ENCODE results near the gene CNN2. TPM values are rescaled to one million over a fixed set of nuclear protein-coding genes. Genes with fewer than 3 reads are reported as not detected.

The CNN2 gene
- total and polyA plus RNA-seq, 9 of the 15 experiments (the other 6 are each of a cell fraction or from before 2014, with no cell fraction given) = 12.1 to 174 (median 52.7) TPM

- CTCF ChIA-PET (ENCODE audit: low intra/inter-chr PET ratio) = interaction anchor here (0.7 kb wide), 1 partner anchor 518 kb away, joined by 3 read pairs; no protein-coding TSS in a partner anchor
- Histone ChIP-seq H4K20me1 (replicated peaks; ENCODE audit: control insufficient read depth, insufficient read depth, low read length) (0 out of 2 replicates have a peak, but pooled peaks cover 3% of the 10 kb centered on the region), H3K36me3 (ENCODE audit: control insufficient read depth, insufficient read depth, low read length) (no peaks in the 10 kb centered on the region), H2AFZ (ENCODE audit: low read depth, low read length) (no peak overlapping the region), H3K4me1 (replicated peaks in 1 of 2; ENCODE audit: control insufficient read depth in 2 of 2, insufficient read depth in 2 of 2, low read length in 2 of 2) (peaks cover 32 to 66% of the 10 kb centered on the region in 2 experiments), H3K4me3 (no peak overlapping the region), H3K9me3 (replicated peaks; ENCODE audit: control insufficient read depth, insufficient read depth, low read depth, low read length) (no peaks in the 10 kb centered on the region), H3K9ac (ENCODE audit: insufficient read depth in 1 of 2, low read depth in 2 of 2, low read length in 2 of 2) (peak overlapping the region in 1 of 2 experiments; percentile 89; a peak in 2 of 4 replicates), H3K27me3 (ENCODE audit: control insufficient read depth in 2 of 2, insufficient read depth in 2 of 2, low read length in 2 of 2) (no peaks in the 10 kb centered on the region), H3K4me2 (ENCODE audit: insufficient read depth, low read length) (peak overlapping the region; percentile 34; the same call in 1 of the 2 replicates), H3K79me2 (ENCODE audit: control insufficient read depth, insufficient read depth, low read length) (no peaks in the 10 kb centered on the region), H3K27ac (ENCODE audit: extremely low read depth, low read depth, low read length) (peak overlapping the region; percentile 5; the same call in 1 of the 3 replicates), H3K9me1 (ENCODE audit: control insufficient read depth, insufficient read depth, low read length) (no peaks in the 10 kb centered on the region)
- intact Hi-C loops (cut with micrococcal nuclease) = no loop called here
- WGBS (ENCODE audit: insufficient coverage, low coverage, missing lambda C conversion rate) = 75% methylated on average over 19 of the region's 28 CpGs
- ATAC-seq (no peak), FAIRE-seq (no peak), DNase-seq (ENCODE audit: extremely low read depth in 1 of 4, low spot score in 3 of 4) (no peak)
- in situ Hi-C loops (cut with MboI) = no loop called here
- BruUV-seq (replicated peaks) = no TSS peak
- POLR2A ChIA-PET = interaction anchor here (0.8 to 2.1 kb wide), 4 partner anchors 11 to 32 kb away, joined by 3 to 11 read pairs (median 9); partner anchors contain the start of gene GPX4
- TF ChIP-seq MYBL2 (IDR thresholded peaks at IDR 0.05; ENCODE audit: low read depth) (no peak), MYBL2 (CRISPR knock-in tag; IDR thresholded peaks at IDR 0.05; ENCODE audit: borderline replicate concordance) (no peak), POLR2A (conservative IDR thresholded peaks at IDR 0.05) (no peak), ZNF134 (CRISPR knock-in tag; conservative IDR thresholded peaks at IDR 0.05) (no peak), RUNX1 (IDR thresholded peaks at IDR 0.05; ENCODE audit: low read depth) (0 out of 2 replicates have a peak, but pooled peaks have one; percentile 4), ZNF589 (CRISPR knock-in tag; IDR thresholded peaks at IDR 0.05; ENCODE audit: low read depth) (no peak), ESRRA (IDR thresholded peaks at IDR 0.05; ENCODE audit: borderline replicate concordance, low read depth) (no peak), ZFX (CRISPR knock-in tag; IDR thresholded peaks at IDR 0.05) (peak; percentile 4; the same call in 1 of the 2 replicates), ZBTB49 (CRISPR knock-in tag; IDR thresholded peaks at IDR 0.05; ENCODE audit: borderline replicate concordance) (no peak), TFE3 (CRISPR knock-in tag; IDR thresholded peaks at IDR 0.05) (no peak), NCOR1 (IDR thresholded peaks at IDR 0.05) (no peak)
- TF ChIP-seq, protein P1, sequence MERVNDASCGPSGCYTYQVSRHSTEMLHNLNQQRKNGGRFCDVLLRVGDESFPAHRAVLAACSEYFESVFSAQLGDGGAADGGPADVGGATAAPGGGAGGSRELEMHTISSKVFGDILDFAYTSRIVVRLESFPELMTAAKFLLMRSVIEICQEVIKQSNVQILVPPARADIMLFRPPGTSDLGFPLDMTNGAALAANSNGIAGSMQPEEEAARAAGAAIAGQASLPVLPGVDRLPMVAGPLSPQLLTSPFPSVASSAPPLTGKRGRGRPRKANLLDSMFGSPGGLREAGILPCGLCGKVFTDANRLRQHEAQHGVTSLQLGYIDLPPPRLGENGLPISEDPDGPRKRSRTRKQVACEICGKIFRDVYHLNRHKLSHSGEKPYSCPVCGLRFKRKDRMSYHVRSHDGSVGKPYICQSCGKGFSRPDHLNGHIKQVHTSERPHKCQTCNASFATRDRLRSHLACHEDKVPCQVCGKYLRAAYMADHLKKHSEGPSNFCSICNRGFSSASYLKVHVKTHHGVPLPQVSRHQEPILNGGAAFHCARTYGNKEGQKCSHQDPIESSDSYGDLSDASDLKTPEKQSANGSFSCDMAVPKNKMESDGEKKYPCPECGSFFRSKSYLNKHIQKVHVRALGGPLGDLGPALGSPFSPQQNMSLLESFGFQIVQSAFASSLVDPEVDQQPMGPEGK (CRISPR knock-in tag; IDR thresholded peaks at IDR 0.05; ENCODE audit: borderline replicate concordance) = no peak
Measured at GRCh38 chr19:1073956-1074517, 47.6 kb downstream of the CNN2 start.
